ENCODE measurements around the gene CSMD2. TPM values are rescaled to one million over a fixed set of nuclear protein-coding genes. Genes with fewer than 3 reads are reported as not detected.

Gene CSMD2
- polyA plus RNA-seq, 1 of the 3 experiments (the other 2 are of a cell fraction) = not detected

DNA sequence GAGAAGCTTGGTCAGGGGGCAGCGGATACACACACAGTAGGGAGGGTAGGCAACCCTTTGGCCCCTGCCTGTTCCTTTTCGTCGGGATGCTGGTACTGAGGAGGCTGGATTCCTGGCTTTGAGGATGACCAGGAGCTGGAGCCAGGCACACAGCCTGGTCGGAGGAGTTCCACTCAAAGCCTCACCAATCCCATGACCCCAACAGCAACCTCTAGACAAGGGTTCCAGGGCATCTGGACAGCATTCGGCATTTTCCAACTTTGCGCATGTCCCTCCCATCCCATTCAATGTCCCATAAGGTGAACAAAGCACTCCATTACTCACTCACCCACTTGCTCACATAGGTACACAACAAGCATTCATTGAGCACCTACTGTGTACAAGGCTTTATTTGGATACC, 343.7 kb downstream of the CSMD2 start (continued):
- no peak for TF ChIP-seq MXI1 (IDR thresholded peaks at IDR 0.05; ENCODE audit: low read depth, low read length)
- TF ChIP-seq POLR2AphosphoS5 (IDR thresholded peaks at IDR 0.05; ENCODE audit: low read depth, low read length) = no peak
- TF ChIP-seq GATA2 (CRISPR knock-in tag; IDR thresholded peaks at IDR 0.05) = no peak
- no peak for TF ChIP-seq RCOR1 (IDR thresholded peaks at IDR 0.05; ENCODE audit: low read length)
- TF ChIP-seq, protein P1, sequence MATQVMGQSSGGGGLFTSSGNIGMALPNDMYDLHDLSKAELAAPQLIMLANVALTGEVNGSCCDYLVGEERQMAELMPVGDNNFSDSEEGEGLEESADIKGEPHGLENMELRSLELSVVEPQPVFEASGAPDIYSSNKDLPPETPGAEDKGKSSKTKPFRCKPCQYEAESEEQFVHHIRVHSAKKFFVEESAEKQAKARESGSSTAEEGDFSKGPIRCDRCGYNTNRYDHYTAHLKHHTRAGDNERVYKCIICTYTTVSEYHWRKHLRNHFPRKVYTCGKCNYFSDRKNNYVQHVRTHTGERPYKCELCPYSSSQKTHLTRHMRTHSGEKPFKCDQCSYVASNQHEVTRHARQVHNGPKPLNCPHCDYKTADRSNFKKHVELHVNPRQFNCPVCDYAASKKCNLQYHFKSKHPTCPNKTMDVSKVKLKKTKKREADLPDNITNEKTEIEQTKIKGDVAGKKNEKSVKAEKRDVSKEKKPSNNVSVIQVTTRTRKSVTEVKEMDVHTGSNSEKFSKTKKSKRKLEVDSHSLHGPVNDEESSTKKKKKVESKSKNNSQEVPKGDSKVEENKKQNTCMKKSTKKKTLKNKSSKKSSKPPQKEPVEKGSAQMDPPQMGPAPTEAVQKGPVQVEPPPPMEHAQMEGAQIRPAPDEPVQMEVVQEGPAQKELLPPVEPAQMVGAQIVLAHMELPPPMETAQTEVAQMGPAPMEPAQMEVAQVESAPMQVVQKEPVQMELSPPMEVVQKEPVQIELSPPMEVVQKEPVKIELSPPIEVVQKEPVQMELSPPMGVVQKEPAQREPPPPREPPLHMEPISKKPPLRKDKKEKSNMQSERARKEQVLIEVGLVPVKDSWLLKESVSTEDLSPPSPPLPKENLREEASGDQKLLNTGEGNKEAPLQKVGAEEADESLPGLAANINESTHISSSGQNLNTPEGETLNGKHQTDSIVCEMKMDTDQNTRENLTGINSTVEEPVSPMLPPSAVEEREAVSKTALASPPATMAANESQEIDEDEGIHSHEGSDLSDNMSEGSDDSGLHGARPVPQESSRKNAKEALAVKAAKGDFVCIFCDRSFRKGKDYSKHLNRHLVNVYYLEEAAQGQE (IDR thresholded peaks at IDR 0.05; ENCODE audit: low read depth, low read length) = no peak
- no peak for TF ChIP-seq TEAD4 (IDR thresholded peaks at IDR 0.05; ENCODE audit: borderline replicate concordance, insufficient read depth)
- no peak for TF ChIP-seq RFX5 (IDR thresholded peaks at IDR 0.05; ENCODE audit: low read length)

DNA sequence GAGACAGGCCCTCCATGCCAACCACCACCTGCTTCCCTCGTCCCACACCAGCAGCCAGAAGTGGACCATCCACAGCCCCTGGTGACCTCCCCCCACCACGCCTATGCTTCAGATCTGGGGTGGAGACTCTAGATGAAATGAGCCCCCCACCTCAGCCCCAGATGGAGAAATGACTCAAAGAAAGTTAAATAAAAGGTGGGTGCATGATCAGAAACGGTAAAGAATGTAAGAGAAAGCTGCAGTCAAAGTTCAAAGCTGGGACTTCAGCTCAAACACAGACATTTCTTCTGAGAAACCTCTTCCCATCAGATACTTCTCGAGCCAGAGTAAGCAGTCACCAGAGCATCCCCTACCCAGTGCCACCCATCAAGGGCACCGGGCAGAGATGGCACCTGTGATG, 344.2 kb downstream of the CSMD2 start:
- H3K36me3 ChIP-seq (replicated peaks in 1 of 2; ENCODE audit: control insufficient read depth in 1 of 2, insufficient read depth in 2 of 2, low read length in 1 of 2) = no peaks in the 10 kb centered on the region
- TF ChIP-seq TAF1 (IDR thresholded peaks at IDR 0.05; ENCODE audit: borderline replicate concordance, low read depth, low read length) (no peak), TCF12 (IDR thresholded peaks at IDR 0.05) (no peak), FOXJ3 (CRISPR knock-in tag; IDR thresholded peaks at IDR 0.05) (no peak), RCOR1 (IDR thresholded peaks at IDR 0.05; ENCODE audit: low read length) (no peak), MEF2A (IDR thresholded peaks at IDR 0.05; ENCODE audit: borderline replicate concordance, low read depth) (no peak), RFX5 (IDR thresholded peaks at IDR 0.05; ENCODE audit: low read length) (no peak), NRF1 (IDR thresholded peaks at IDR 0.05; ENCODE audit: low read depth, low read length) (no peak), TEAD4 (IDR thresholded peaks at IDR 0.05; ENCODE audit: borderline replicate concordance, insufficient read depth) (no peak), FOXM1 (IDR thresholded peaks at IDR 0.05; ENCODE audit: low read depth) (no peak), POLR2AphosphoS5 (IDR thresholded peaks at IDR 0.05; ENCODE audit: low read depth, low read length) (no peak), YY1 (IDR thresholded peaks at IDR 0.05; ENCODE audit: low read depth) (no peak), ELF1 (IDR thresholded peaks at IDR 0.05) (no peak)
- TF ChIP-seq, protein P2, sequence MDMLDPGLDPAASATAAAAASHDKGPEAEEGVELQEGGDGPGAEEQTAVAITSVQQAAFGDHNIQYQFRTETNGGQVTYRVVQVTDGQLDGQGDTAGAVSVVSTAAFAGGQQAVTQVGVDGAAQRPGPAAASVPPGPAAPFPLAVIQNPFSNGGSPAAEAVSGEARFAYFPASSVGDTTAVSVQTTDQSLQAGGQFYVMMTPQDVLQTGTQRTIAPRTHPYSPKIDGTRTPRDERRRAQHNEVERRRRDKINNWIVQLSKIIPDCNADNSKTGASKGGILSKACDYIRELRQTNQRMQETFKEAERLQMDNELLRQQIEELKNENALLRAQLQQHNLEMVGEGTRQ (IDR thresholded peaks at IDR 0.05; ENCODE audit: borderline replicate concordance, low read depth, low read length) = no peak
- TF ChIP-seq, protein P1 (IDR thresholded peaks at IDR 0.05; ENCODE audit: low read depth, low read length) = no peak
- TF ChIP-seq, protein P3, sequence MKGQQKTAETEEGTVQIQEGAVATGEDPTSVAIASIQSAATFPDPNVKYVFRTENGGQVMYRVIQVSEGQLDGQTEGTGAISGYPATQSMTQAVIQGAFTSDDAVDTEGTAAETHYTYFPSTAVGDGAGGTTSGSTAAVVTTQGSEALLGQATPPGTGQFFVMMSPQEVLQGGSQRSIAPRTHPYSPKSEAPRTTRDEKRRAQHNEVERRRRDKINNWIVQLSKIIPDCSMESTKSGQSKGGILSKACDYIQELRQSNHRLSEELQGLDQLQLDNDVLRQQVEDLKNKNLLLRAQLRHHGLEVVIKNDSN (IDR thresholded peaks at IDR 0.05; ENCODE audit: borderline replicate concordance, low read depth) = no peak
- TF ChIP-seq, protein P4, sequence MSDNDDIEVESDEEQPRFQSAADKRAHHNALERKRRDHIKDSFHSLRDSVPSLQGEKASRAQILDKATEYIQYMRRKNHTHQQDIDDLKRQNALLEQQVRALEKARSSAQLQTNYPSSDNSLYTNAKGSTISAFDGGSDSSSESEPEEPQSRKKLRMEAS (IDR thresholded peaks at IDR 0.05; ENCODE audit: low read depth) = no peak
- H4K20me1 ChIP-seq (ENCODE audit: insufficient read depth) = no peaks in the 10 kb centered on the region
- no peaks in the 10 kb centered on the region for H3K9me3 ChIP-seq
- H3K79me2 ChIP-seq (ENCODE audit: insufficient read depth) = no peaks in the 10 kb centered on the region
- H3K9ac ChIP-seq = no peak overlapping the region
- DNase-seq = no peak
- no peaks in the 10 kb centered on the region for H3K9me2 ChIP-seq
- CTCF ChIA-PET = interaction anchor here (1.5 to 1.8 kb wide), 3 partner anchors 85 to 342 kb away, joined by 5 to 9 read pairs (median 9); no protein-coding TSS in a partner anchor
- H3K27me3 ChIP-seq (ENCODE audit: insufficient read depth) = no peaks in the 10 kb centered on the region
- H3F3A ChIP-seq (replicated peaks; ENCODE audit: insufficient read depth) = no peaks in the 10 kb centered on the region
- H2AFZ ChIP-seq (ENCODE audit: low read depth) = no peak overlapping the region
- WGBS (ENCODE audit: low lambda C conversion rate) = 32% methylated on average over 4 of the region's 5 CpGs
- no peak overlapping the region for H3K27ac ChIP-seq (ENCODE audit: low read depth in 2 of 2, low read length in 1 of 2)
- H3K4me2 ChIP-seq = no peak overlapping the region
- no peak overlapping the region for H3K4me3 ChIP-seq (ENCODE audit: low read depth in 2 of 2, low read length in 1 of 2)
- H3K4me1 ChIP-seq (ENCODE audit: control insufficient read depth in 1 of 2, insufficient read depth in 2 of 2, low read depth in 1 of 2, low read length in 1 of 2) = peaks cover 0 to 20% of the 10 kb centered on the region in 2 experiments; a peak in 1 of 4 replicates
- POLR2A ChIA-PET = interaction anchor here (1.2 kb wide), 1 partner anchor 18 kb away, joined by 3 read pairs; no protein-coding TSS in a partner anchor
